HG03196 (cell line): ENCODE measurements around the gene UNC13A.

ENCODE experiments used
- ATAC-seq: cut with Tn5 transposase; IDR thresholded peaks from one replicate; pipeline ENCODE4 v1.9.1; 2021; ENCODE audit not compliant: unreplicated experiment

The UNC13A gene

DNA sequence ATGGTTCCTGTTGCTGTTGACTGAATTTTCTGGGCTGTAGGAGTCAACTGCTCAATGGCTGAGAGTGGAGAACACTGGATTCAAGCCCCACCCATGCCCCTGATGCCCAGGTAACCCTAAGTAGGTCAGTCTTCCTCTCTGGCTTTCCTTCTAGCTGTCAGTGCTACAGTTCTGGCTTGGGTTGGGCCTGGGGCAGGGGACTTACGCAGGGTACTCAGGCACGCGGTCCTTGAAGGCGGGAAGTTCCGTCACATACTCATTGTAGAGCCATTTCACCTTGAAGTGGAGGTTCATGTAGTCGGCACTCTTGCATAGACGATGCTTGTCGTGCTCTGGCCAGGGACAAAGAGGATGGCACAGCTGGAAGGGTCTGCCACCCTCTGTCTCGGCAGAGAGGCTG is 55.6 kb downstream of the UNC13A start:
- no peak for ATAC-seq

GRCh38 chr19:17629760-17630159 is 58.4 kb downstream of the UNC13A start:
- no peak for ATAC-seq

DNA sequence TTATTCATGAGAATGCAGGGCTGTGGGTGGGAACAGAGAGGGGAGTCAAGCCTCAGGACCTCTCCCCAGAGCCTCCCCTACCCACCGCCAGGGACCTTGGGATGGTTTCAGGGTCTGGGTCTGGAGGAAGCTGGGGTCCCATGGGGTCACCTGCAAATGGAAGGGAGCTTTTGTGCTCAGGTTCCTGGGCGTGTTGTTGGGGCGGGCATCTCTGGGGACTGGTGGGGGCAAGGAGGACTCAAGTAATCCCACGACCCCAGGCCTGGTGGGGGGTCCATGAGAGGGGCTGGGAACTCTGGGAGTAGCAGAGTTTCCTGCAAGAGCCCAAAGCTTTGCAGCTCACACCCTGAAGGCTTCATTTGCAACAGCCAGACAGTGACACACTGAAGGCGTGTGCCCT is 60.2 kb downstream of the UNC13A start:
- no peak for ATAC-seq

DNA sequence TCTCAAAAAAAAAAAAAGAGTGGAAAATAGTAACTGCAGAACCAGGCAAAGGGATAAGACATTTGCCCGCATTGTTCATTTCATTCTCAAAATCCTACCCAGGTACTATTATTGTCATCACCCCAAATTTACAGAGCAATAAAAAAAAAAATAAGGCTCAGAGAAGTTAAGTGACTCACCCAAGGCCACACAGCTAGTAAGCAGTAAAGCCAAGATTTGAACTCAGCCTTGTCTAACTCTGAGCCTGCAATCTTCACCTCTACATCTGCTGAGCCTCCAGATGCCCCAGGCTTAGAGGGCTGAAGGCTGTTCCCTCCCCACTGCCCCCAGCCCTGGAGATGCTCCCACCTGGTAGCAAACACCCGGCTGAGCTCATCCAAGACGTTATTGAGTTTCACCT is 61.0 kb downstream of the UNC13A start:
- ATAC-seq: no peak

- ATAC-seq: no peak
Observed at GRCh38 chr19:17626456-17627015, 61.6 kb downstream of the UNC13A start.

- ATAC-seq: no peak
Observed at GRCh38 chr19:17625980-17626379, 62.2 kb downstream of the UNC13A start.

DNA sequence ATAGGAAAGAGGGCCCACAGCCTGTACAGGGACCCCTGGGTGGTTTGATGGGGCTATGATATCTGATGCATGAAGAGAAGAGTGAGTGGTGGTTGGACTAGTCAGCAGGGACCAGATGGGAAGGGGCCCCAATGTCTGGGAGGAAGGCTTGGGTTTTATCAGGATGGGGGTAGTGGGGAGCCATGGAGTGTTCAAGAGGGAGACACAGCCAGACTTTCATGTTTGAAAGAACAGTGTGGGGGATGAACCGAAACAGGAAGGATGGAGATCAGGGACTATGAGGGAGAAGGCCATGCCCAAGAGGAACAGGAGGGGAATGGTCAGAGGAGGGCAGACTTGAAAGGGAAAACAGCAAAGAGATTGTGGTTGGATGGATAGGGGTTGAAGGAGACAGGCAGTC is 63.1 kb downstream of the UNC13A start:
- ATAC-seq: no peak

DNA sequence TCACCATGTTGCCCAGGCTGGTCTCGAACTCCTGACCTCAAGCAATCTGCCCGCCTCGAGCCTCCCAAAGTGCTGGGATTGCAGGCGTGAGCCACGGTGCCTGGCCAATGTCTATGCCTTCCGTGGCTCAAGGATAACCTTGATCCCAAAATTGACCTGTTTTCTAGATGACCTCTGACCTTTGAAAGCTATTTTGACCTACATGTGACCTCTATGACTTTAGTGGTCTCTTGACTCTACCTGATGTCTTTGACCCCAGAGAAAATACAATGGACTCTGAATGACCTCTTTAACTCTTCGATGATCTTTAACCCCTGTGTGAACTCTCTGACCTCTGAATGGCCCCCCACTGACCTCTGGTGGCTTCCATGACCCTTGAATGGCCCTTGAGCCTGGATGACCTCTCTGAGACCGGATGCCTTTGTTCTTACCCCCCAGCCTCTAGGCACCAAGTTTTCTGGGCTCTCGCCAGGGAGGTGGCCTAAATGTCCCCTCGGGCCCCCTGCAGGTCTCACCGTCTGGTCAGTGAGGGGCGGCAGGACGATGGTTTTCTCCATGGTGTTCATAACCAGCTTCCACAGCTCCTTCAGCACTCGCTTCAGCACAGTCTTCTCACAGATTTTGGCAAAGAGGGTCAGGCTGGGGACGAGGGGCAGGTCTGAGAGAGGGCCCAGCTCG is 63.7 kb downstream of the UNC13A start:
- ATAC-seq: no peak

GRCh38 chr19:17623224-17623935 is 64.8 kb downstream of the UNC13A start:
- ATAC-seq: no peak

DNA sequence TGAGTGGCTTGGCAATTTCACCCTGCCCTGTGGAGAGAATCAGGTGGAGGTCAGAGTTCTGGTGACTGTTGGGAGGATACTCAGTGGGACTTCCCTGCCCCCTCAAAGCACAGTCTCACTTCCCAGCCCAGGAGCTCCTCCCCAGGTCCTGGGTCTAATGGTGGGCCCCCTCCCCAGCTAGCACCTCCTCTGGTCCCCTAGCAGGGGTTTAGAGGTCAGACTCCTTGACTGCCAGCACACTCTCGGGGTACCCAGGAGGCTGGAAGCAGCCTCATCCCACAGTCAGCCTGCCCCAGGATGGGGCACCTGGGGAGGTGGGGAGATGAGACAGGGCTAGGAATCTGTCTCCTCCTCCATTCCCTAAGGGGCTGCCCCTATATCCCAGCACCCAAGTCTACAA is 67.5 kb downstream of the UNC13A start:
- no peak for ATAC-seq

GRCh38 chr19:17618936-17619335 is 69.2 kb downstream of the UNC13A start:
- no peak for ATAC-seq

GRCh38 chr19:17618281-17618903 is 69.8 kb downstream of the UNC13A start:
- ATAC-seq: no peak

DNA sequence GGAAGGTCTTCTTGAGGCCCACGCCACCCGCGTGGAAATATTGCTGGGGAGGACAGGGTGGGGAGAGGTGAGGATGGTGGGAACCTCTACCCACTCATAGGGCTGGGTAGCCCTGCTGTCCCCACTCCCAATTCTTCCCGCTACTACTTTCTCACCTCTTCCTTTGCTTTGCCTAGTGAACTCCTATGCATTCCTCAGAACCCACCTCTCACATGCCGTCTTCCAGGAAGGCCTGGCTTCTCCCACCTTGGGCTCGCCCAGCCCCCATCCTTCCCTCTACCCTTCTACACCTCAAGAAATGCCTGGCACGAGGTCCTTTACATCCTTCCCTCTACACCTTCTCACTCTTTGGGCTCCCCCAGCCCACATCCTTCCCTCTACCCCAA is 70.4 kb downstream of the UNC13A start:
- no peak for ATAC-seq

DNA sequence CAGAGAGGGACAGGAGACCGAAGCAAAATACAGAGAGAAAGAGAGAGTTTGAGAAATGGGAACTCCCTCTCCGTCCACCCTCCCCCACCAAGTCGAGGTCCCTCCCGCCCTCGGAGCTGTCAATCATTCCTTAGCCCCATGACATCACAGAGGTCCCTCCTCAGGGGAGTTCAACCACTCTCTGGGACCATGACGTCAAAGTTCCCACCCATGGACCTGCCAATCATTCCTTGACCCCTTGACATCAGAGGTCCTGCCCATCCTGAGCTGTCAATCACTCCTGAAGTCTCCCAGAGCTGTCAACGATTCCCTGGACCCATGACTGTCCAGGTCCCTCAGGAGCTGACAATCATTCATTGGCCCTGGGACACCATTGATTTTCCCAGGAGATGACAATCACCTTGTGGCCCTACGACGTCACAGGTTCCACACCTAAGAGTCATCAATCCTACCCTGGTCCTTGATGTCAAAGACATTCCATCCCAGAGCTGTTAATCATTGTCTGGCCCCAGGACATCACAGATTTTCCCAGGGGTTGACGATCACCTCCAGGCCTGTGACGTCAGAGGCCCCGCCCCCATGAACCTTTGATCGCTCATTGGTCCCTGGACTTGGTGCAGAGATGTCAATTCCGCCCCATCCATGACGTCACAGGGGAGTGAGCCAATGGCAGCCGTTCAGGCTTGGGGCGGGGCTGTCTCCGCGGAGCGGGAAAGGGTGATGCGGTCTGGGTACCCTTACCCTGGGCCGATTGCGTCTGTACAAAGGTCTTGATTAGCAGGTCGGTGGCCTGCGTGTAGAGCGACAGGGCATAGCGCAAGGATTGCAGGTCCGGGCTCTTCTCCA is 71.0 kb downstream of the UNC13A start:
- no peak for ATAC-seq

- no peak for ATAC-seq
Observed at GRCh38 chr19:17616686-17616960, 71.5 kb downstream of the UNC13A start.

DNA sequence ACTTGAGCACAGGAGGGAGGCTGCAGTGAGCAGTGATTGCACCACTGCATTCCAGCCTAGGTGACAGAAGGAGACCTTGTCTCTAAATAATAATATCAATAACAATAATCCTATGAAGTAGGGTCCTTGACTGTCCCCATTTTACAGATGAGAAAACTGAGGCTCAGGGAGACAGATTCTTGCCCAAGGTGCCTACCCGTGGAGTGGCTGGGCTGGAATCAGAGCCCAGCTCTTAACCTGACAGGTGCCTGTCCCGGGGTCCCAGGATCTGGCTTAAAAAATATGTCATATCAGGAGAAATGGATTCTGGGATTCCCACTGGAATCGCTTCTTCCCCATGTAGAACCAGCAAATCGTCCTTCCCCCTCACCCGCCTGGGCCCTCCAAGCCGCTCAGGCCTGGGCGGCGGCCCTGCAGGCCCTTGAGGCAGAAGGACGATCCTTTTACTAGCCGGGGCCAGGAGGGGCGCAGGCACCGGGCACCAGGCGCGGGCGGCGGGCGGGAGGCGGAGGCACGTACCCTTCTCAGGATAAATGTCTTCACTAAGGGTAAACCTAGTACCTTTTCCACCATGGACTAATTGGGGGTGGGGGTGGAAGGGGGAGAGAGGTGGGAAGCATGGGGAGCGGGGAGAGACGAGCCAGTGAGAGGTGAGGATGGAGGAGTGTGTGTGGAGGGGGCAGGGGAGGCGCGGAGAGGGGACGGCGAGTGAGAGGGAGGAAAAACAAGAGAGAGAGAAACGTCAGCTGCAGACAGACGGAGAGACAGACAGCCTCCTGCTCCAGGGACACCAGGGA is 72.1 kb downstream of the UNC13A start:
- ATAC-seq: no peak

DNA sequence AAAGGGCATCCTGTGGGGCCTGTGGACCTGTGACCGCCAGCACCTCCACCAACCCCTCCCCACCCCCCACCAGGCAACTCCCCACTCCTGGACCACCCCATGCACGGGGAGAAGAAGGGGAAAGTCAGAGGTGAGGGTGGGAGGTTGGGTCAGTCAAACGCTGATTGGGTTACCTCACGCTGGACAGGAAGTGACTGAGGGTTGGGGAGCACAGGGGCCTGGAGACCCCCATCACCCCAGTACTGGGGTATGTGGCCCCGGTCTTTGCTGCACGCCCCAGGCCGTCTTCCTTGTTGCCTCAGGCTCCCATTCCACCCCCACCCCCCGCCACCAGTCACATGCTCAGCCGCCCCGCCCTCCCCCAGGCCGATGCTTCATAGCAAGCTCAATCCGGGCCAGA is 73.7 kb downstream of the UNC13A start:
- ATAC-seq: no peak

- ATAC-seq: no peak
Observed at GRCh38 chr19:17611462-17612244, 76.5 kb downstream of the UNC13A start.

- no peak for ATAC-seq
Observed at GRCh38 chr19:17610384-17610783, 77.8 kb downstream of the UNC13A start.

GRCh38 chr19:17607936-17608335 is 80.2 kb downstream of the UNC13A start:
- ATAC-seq: no peak
